Measurements from ENCODE around the gene LHX4. TPM values are rescaled to one million over a fixed set of nuclear protein-coding genes. Genes with fewer than 3 reads are reported as not detected.
A peak's percentile ranks its signal among the peaks of the same experiment; 100 is the strongest.

Gene LHX4
- total RNA-seq, 1 donor from 2014 or later, result 0.03 TPM

- no peak for DNase-seq (ENCODE audit: low spot score)
Observed at GRCh38 chr1:180243517-180244221, 13.6 kb downstream of the LHX4 start.

GRCh38 chr1:180244840-180245239, 14.8 kb downstream of the LHX4 start:
- DNase-seq (ENCODE audit: low spot score), result peak; percentile 50

GRCh38 chr1:180246579-180246978, 16.5 kb downstream of the LHX4 start:
- DNase-seq (ENCODE audit: low spot score), result no peak

- DNase-seq (ENCODE audit: low spot score), result no peak
Observed at GRCh38 chr1:180247061-180247460, 17.0 kb downstream of the LHX4 start.

GRCh38 chr1:180247580-180247979, 17.5 kb downstream of the LHX4 start:
- DNase-seq (ENCODE audit: low spot score), result no peak

- no peak for DNase-seq (ENCODE audit: low spot score)
Observed at GRCh38 chr1:180248176-180248575, 18.1 kb downstream of the LHX4 start.

- no peak for DNase-seq (ENCODE audit: low spot score)
Observed at GRCh38 chr1:180248731-180249681, 18.9 kb downstream of the LHX4 start.

- no peak for DNase-seq (ENCODE audit: low spot score)
Observed at GRCh38 chr1:180249725-180250498, 19.8 kb downstream of the LHX4 start.

GRCh38 chr1:180250499-180250770, 20.4 kb downstream of the LHX4 start:
- DNase-seq (ENCODE audit: low spot score), result no peak

GRCh38 chr1:180250883-180251509, 20.9 kb downstream of the LHX4 start:
- DNase-seq (ENCODE audit: low spot score), result no peak

GRCh38 chr1:180251526-180252305, 21.7 kb downstream of the LHX4 start:
- no peak for DNase-seq (ENCODE audit: low spot score)

- DNase-seq (ENCODE audit: low spot score), result peak; percentile 51
Observed at GRCh38 chr1:180252638-180253536, 22.8 kb downstream of the LHX4 start.

- DNase-seq (ENCODE audit: low spot score), result no peak
Observed at GRCh38 chr1:180253585-180254495, 23.8 kb downstream of the LHX4 start.

GRCh38 chr1:180254496-180254819, 24.4 kb downstream of the LHX4 start:
- no peak for DNase-seq (ENCODE audit: low spot score)

- no peak for DNase-seq (ENCODE audit: low spot score)
Observed at GRCh38 chr1:180254854-180255253, 24.8 kb downstream of the LHX4 start.

GRCh38 chr1:180255536-180256340, 25.7 kb downstream of the LHX4 start:
- DNase-seq (ENCODE audit: low spot score), result no peak

GRCh38 chr1:180256341-180257027, 26.4 kb downstream of the LHX4 start:
- DNase-seq (ENCODE audit: low spot score), result no peak

GRCh38 chr1:180257028-180257386, 26.9 kb downstream of the LHX4 start:
- DNase-seq (ENCODE audit: low spot score), result no peak

Measured in mucosa of gallbladder (tissue), 1 donor.